ENCODE results near the gene PACS1. TPM values are rescaled to one million over a fixed set of nuclear protein-coding genes. Genes with fewer than 3 reads are reported as not detected.
"Not testable (repeated sequence)": the region's sequence is repeated elsewhere in the genome, so short reads cannot be mapped to it uniquely, and the experiment has no call there.

Gene PACS1
- 10 to 100 TPM; 77.8 to 80.7 TPM for total RNA-seq

GRCh38 chr11:66069715-66070603 lies at the start of gene PACS1:
Gene PACS1 (plus strand): TSS chr11:66070272. CDS start chr11:66070487, 215 bp downstream.
- peak within 1 kb of the TSS; percentile 89 for H3K4me3 Mint-ChIP-seq
- no peaks in the 10 kb centered on the region for H3K27me3 Mint-ChIP-seq (ENCODE audit: low read depth)
- H3K4me1 Mint-ChIP-seq (ENCODE audit: low read depth) = peaks cover 62% of the 10 kb centered on the region
- peak within 1 kb of the TSS; percentile 97 for H3K27ac Mint-ChIP-seq
- peak; percentile 81 for DNase-seq
- intact Hi-C loops (cut with micrococcal nuclease) = loop anchor here (1.0 to 5.0 kb wide), 3 partner anchors 18 to 178 kb away; partner anchors contain the start of genes CCDC85B and SF3B2
- no peaks in the 10 kb centered on the region for H3K9me3 Mint-ChIP-seq
- CTCF ChIA-PET = interaction anchor here (1.0 to 6.4 kb wide), 17 partner anchors 10 to 242 kb away, joined by 3 to 61 read pairs (median 12); partner anchors contain the start of gene SF3B2
- peaks cover 49% of the 10 kb centered on the region for H3K36me3 Mint-ChIP-seq (ENCODE audit: low read depth)

GRCh38 chr11:66020618-66021357 lies 49.3 kb upstream of the PACS1 start:
- peaks cover 8% of the 10 kb centered on the region for H3K4me1 Mint-ChIP-seq (ENCODE audit: low read depth)
- no peak overlapping the region for H3K27ac Mint-ChIP-seq
- DNase-seq = no peak
- intact Hi-C loops (cut with micrococcal nuclease) = no loop called here
- no peaks in the 10 kb centered on the region for H3K9me3 Mint-ChIP-seq
- H3K27me3 Mint-ChIP-seq (ENCODE audit: low read depth) = peaks cover 5% of the 10 kb centered on the region
- no peak overlapping the region for H3K4me3 Mint-ChIP-seq
- no peaks in the 10 kb centered on the region for H3K36me3 Mint-ChIP-seq (ENCODE audit: low read depth)
- CTCF ChIA-PET = interaction anchor here (0.6 to 1.7 kb wide), 3 partner anchors 11 to 132 kb away, joined by 3 to 6 read pairs (median 3); partner anchors contain the start of gene FIBP

- intact Hi-C loops (cut with micrococcal nuclease) = loop anchor here (1.0 kb wide), 2 partner anchors 20 to 33 kb away; partner anchors contain the start of genes BANF1 and EIF1AD
- Mint-ChIP-seq H3K4me3 (peak overlapping the region; percentile 42), H3K27me3 (ENCODE audit: low read depth) (peaks cover 5% of the 10 kb centered on the region), H3K36me3 (ENCODE audit: low read depth) (no peaks in the 10 kb centered on the region), H3K9me3 (no peaks in the 10 kb centered on the region), H3K27ac (no peak overlapping the region), H3K4me1 (ENCODE audit: low read depth) (peaks cover 5% of the 10 kb centered on the region)
- peak; percentile 81 for DNase-seq
- CTCF ChIA-PET = interaction anchor here (0.6 to 2.0 kb wide), 34 partner anchors 8 to 513 kb away, joined by 3 to 20 read pairs (median 4); partner anchors contain the start of genes CCDC85B, CST6 and SF3B2
Measured at GRCh38 chr11:66022401-66023185, 47.5 kb upstream of the PACS1 start.

GRCh38 chr11:66023186-66023440 lies 47.0 kb upstream of the PACS1 start:
- intact Hi-C loops (cut with micrococcal nuclease); H3K9me3 Mint-ChIP-seq; H3K4me1 Mint-ChIP-seq (ENCODE audit: low read depth); DNase-seq; H3K36me3 Mint-ChIP-seq (ENCODE audit: low read depth); H3K27ac Mint-ChIP-seq; H3K4me3 Mint-ChIP-seq; H3K27me3 Mint-ChIP-seq (ENCODE audit: low read depth): not testable (repeated sequence)
- CTCF ChIA-PET = interaction anchor here (0.8 to 2.0 kb wide), 17 partner anchors 8 to 363 kb away, joined by 3 to 16 read pairs (median 5); partner anchors contain the start of genes CCDC85B and SF3B2

- H3K4me1 Mint-ChIP-seq (ENCODE audit: low read depth) = peaks cover 4% of the 10 kb centered on the region
- no peak within 1 kb of the TSS for H3K4me3 Mint-ChIP-seq
- DNase-seq = no peak
- H3K27me3 Mint-ChIP-seq (ENCODE audit: low read depth) = peaks cover 5% of the 10 kb centered on the region
- intact Hi-C loops (cut with micrococcal nuclease) = no loop called here
- H3K9me3 Mint-ChIP-seq = no peaks in the 10 kb centered on the region
- no peaks in the 10 kb centered on the region for H3K36me3 Mint-ChIP-seq (ENCODE audit: low read depth)
- H3K27ac Mint-ChIP-seq = no peak within 1 kb of the TSS
- CTCF ChIA-PET = interaction anchor here (2.4 kb wide), 1 partner anchor 19 kb away, joined by 13 read pairs; no protein-coding TSS in a partner anchor
Measured at GRCh38 chr11:66026017-66026529, 44.0 kb upstream of the PACS1 start, which contains the start of gene CATSPER1. Gene CATSPER1 (minus strand): TSS chr11:66026479. CDS start chr11:66026379, 100 bp downstream.

GRCh38 chr11:66032957-66033735 lies 36.9 kb upstream of the PACS1 start:
- Mint-ChIP-seq H3K27me3 (ENCODE audit: low read depth) (peaks cover 3% of the 10 kb centered on the region), H3K4me1 (ENCODE audit: low read depth) (no peaks in the 10 kb centered on the region), H3K27ac (no peak overlapping the region), H3K36me3 (ENCODE audit: low read depth) (no peaks in the 10 kb centered on the region), H3K4me3 (no peak overlapping the region), H3K9me3 (peaks cover 2% of the 10 kb centered on the region)
- DNase-seq = no peak
- CTCF ChIA-PET = interaction anchor here (0.6 to 1.3 kb wide), 2 partner anchors 11 to 12 kb away, joined by 3 read pairs; no protein-coding TSS in a partner anchor
- intact Hi-C loops (cut with micrococcal nuclease) = no loop called here

- no peak for DNase-seq
- H3K4me1 Mint-ChIP-seq (ENCODE audit: low read depth) = no peaks in the 10 kb centered on the region
- peaks cover 3% of the 10 kb centered on the region for H3K27me3 Mint-ChIP-seq (ENCODE audit: low read depth)
- peaks cover 2% of the 10 kb centered on the region for H3K9me3 Mint-ChIP-seq
- intact Hi-C loops (cut with micrococcal nuclease) = no loop called here
- no peak overlapping the region for H3K27ac Mint-ChIP-seq
- H3K4me3 Mint-ChIP-seq = no peak overlapping the region
- CTCF ChIA-PET = interaction anchor here (2.4 to 3.1 kb wide), 2 partner anchors 9 to 13 kb away, joined by 10 to 18 read pairs; no protein-coding TSS in a partner anchor
- no peaks in the 10 kb centered on the region for H3K36me3 Mint-ChIP-seq (ENCODE audit: low read depth)
Measured at GRCh38 chr11:66035653-66036333, 34.3 kb upstream of the PACS1 start.

GRCh38 chr11:66036334-66036710 lies 33.8 kb upstream of the PACS1 start:
- DNase-seq = no peak
- intact Hi-C loops (cut with micrococcal nuclease) = no loop called here
- CTCF ChIA-PET = interaction anchor here (2.4 to 3.1 kb wide), 2 partner anchors 9 to 14 kb away, joined by 10 to 18 read pairs; no protein-coding TSS in a partner anchor

GRCh38 chr11:66037327-66037726 lies 32.7 kb upstream of the PACS1 start:
- Mint-ChIP-seq H3K27ac (no peak overlapping the region), H3K4me1 (ENCODE audit: low read depth) (no peaks in the 10 kb centered on the region), H3K4me3 (no peak overlapping the region), H3K9me3 (peaks cover 2% of the 10 kb centered on the region), H3K36me3 (ENCODE audit: low read depth) (no peaks in the 10 kb centered on the region), H3K27me3 (ENCODE audit: low read depth) (peaks cover 3% of the 10 kb centered on the region)
- intact Hi-C loops (cut with micrococcal nuclease) = no loop called here
- CTCF ChIA-PET = interaction anchor here (2.4 to 3.1 kb wide), 2 partner anchors 8 to 15 kb away, joined by 10 to 18 read pairs; no protein-coding TSS in a partner anchor
- no peak for DNase-seq

More at GRCh38 chr11:66036334-66036710, 33.8 kb upstream of the PACS1 start:
- H3K27ac Mint-ChIP-seq = no peak overlapping the region
- peaks cover 3% of the 10 kb centered on the region for H3K27me3 Mint-ChIP-seq (ENCODE audit: low read depth)
- H3K4me1 Mint-ChIP-seq (ENCODE audit: low read depth) = no peaks in the 10 kb centered on the region
- H3K4me3 Mint-ChIP-seq = no peak overlapping the region
- H3K9me3 Mint-ChIP-seq = peaks cover 2% of the 10 kb centered on the region
- H3K36me3 Mint-ChIP-seq (ENCODE audit: low read depth) = no peaks in the 10 kb centered on the region

GRCh38 chr11:66039765-66040164 lies 30.3 kb upstream of the PACS1 start:
- Mint-ChIP-seq H3K4me3 (no peak overlapping the region), H3K27ac (no peak overlapping the region), H3K4me1 (ENCODE audit: low read depth) (peaks cover 2% of the 10 kb centered on the region), H3K36me3 (ENCODE audit: low read depth) (no peaks in the 10 kb centered on the region), H3K27me3 (ENCODE audit: low read depth) (peaks cover under 1% of the 10 kb centered on the region), H3K9me3 (peaks cover 2% of the 10 kb centered on the region)
- CTCF ChIA-PET = interaction anchor here (0.6 to 1.0 kb wide), 2 partner anchors 11 to 140 kb away, joined by 3 read pairs; no protein-coding TSS in a partner anchor
- DNase-seq = no peak
- intact Hi-C loops (cut with micrococcal nuclease) = no loop called here

Measured in activated naive CD4-positive, alpha-beta T cell treated with anti-CD3 and anti-CD28 coated beads for 36 hours (primary cell).